GM12878 (cell line): ENCODE results near the gene TNFRSF8. TPM values are rescaled to one million over a fixed set of nuclear protein-coding genes. Genes with fewer than 3 reads are reported as not detected.

Experiments
- BACH1 ChIP-seq: fragments of 450-650 bp; IDR thresholded peaks from 2 replicates; pipeline ENCODE4 v1.6.1; 2017; ENCODE audit warnings: mild to moderate bottlenecking, borderline replicate concordance
- BHLHE40 ChIP-seq, 2 experiments: fragments of 450-650 bp in 1 of 2; IDR thresholded peaks; 2 replicates each; pipeline ENCODE4 v1.6.1; 2011 to 2017; ENCODE audit warnings: low read depth in 2 of 2, borderline replicate concordance in 1 of 2, improper control_type of control experiment in 1 of 2, low read length in 1 of 2, mild to moderate bottlenecking in 1 of 2
- CEBPB ChIP-seq, 2 experiments: fragments of 150-350 bp in 1 of 2; IDR thresholded peaks; 2 replicates each; pipeline ENCODE4 v1.6.1; 2012 to 2014; ENCODE audit warnings: low read depth in 2 of 2, low read length in 2 of 2, borderline replicate concordance in 1 of 2, inconsistent platforms in 1 of 2
- CHD2 ChIP-seq: IDR thresholded peaks from 2 replicates; pipeline ENCODE4 v1.6.1; 2011; ENCODE audit warnings: low read depth, low read length, improper control_type of control experiment, borderline replicate concordance
- CREM ChIP-seq: IDR thresholded peaks from 2 replicates; pipeline ENCODE4 v1.6.1; 2014; ENCODE audit warnings: antibody characterized with exemption, low read depth
- DPF2 ChIP-seq: fragments of 450-650 bp; IDR thresholded peaks from 2 replicates; pipeline ENCODE4 v1.6.1; 2017; ENCODE audit warnings: mild to moderate bottlenecking
- EED ChIP-seq: sonication (generic); IDR thresholded peaks from 2 replicates; pipeline ENCODE4 v1.6.1; 2016; ENCODE audit warnings: antibody characterized with exemption, low read depth
- EGR1 ChIP-seq, 2 experiments: IDR thresholded peaks; 1 replicate in 1 of 2; 2 replicates in 1 of 2; pipeline ENCODE4 v1.6.1; 2011 to 2012; ENCODE audit warnings: low read depth in 2 of 2, low read length in 2 of 2, borderline replicate concordance in 1 of 2, mild to moderate bottlenecking in 1 of 2, moderate library complexity in 1 of 2
- GATAD2B ChIP-seq: fragments of 450-650 bp; conservative IDR thresholded peaks from 2 replicates; pipeline ENCODE4 v1.6.1; 2017; ENCODE audit warnings: low read depth, mild to moderate bottlenecking, moderate library complexity
- HDAC2 ChIP-seq: fragments of 200-600 bp; sonication (generic); IDR thresholded peaks from 2 replicates; pipeline ENCODE4 v1.6.1; 2017
- IKZF2 ChIP-seq, 2 experiments: fragments of 450-650 bp; IDR thresholded peaks; 2 replicates each; pipeline ENCODE4 v1.6.1; 2017; ENCODE audit warnings: mild to moderate bottlenecking in 2 of 2, moderate library complexity in 2 of 2
- MXI1 ChIP-seq: fragments of 150-350 bp; IDR thresholded peaks from 2 replicates; pipeline ENCODE4 v1.6.1; 2011; ENCODE audit warnings: low read depth, mild to moderate bottlenecking, inconsistent platforms, low read length, improper control_type of control experiment
- MYC ChIP-seq: IDR thresholded peaks from 2 replicates; pipeline ENCODE4 v1.6.1; 2011; ENCODE audit warnings: mild to moderate bottlenecking, low read length, moderate library complexity, inconsistent platforms; ENCODE audit not compliant: insufficient read depth, insufficient replicate concordance, insufficient read length, severe bottlenecking
- NBN ChIP-seq: fragments of 450-650 bp; IDR thresholded peaks from 2 replicates; pipeline ENCODE4 v1.6.1; 2016
- PAX8 ChIP-seq: fragments of 450-650 bp; IDR thresholded peaks from 2 replicates; pipeline ENCODE4 v1.6.1; 2017; ENCODE audit warnings: mild to moderate bottlenecking, moderate library complexity
- POLR2A ChIP-seq: IDR thresholded peaks from 2 replicates; pipeline ENCODE4 v1.6.1; 2011; ENCODE audit warnings: low read depth, mild to moderate bottlenecking, low read length
- RFX5 ChIP-seq: IDR thresholded peaks from 2 replicates; pipeline ENCODE4 v1.6.1; 2011; ENCODE audit warnings: low read depth, low read length, improper control_type of control experiment
- SIN3A ChIP-seq: IDR thresholded peaks from 2 replicates; pipeline ENCODE4 v1.6.1; 2012; ENCODE audit warnings: low read depth, low read length, improper control_type of control experiment
- TAF1 ChIP-seq: IDR thresholded peaks from 2 replicates; pipeline ENCODE4 v1.6.1; 2011; ENCODE audit warnings: mild to moderate bottlenecking, low read depth, low read length, borderline replicate concordance
- TARDBP ChIP-seq: IDR thresholded peaks from 2 replicates; pipeline ENCODE4 v1.6.1; 2016; ENCODE audit warnings: borderline replicate concordance
- TBL1XR1 ChIP-seq: IDR thresholded peaks from 2 replicates; pipeline ENCODE4 v1.6.1; 2012; ENCODE audit warnings: low read depth, low read length, improper control_type of control experiment
- TCF12 ChIP-seq: IDR thresholded peaks from 2 replicates; pipeline ENCODE4 v1.6.1; 2011; ENCODE audit warnings: low read depth, mild to moderate bottlenecking, low read length
- ZNF24 ChIP-seq: fragments of 450-650 bp; IDR thresholded peaks from 2 replicates; pipeline ENCODE4 v1.6.1; 2017; ENCODE audit warnings: antibody characterized with exemption, mild to moderate bottlenecking
- polyA plus RNA-seq, 11 experiments: library from polyadenylated mRNA; depleted of rRNA in 4 of 11; unstranded in 6 of 11; stranded (reverse) in 5 of 11; fragments of >200 nt; fragmentation: Nextera tagmentation in 4 of 11; fragmentation: Illumina TruSeq in 1 of 11; extraction: Ambion mirVana in 4 of 11; extraction: Trizol in 1 of 11; gene quantifications; 1 replicate in 1 of 11; 2 replicates in 10 of 11; pipeline versions ENCODE4 v1.2.1 to v1.2.3, GENCODE V29; 2011 to 2016; ENCODE audit warnings: inconsistent platforms in 2 of 11, missing spikeins in 2 of 11, low read depth in 1 of 11
- total RNA-seq, 4 experiments: library from RNA; depleted of rRNA in 3 of 4; stranded (reverse); fragments of >200 nt in 3 of 4; fragmentation: Illumina TruSeq in 1 of 4; extraction: Trizol in 1 of 4; gene quantifications; 2 replicates each; pipeline versions ENCODE4 v1.2.1 to v1.2.3, GENCODE V29; 2013 to 2021
- TF ChIP-seq, protein P1 (sequence below), 3 experiments: IDR thresholded peaks in 2 of 3; conservative IDR thresholded peaks in 1 of 3; 2 replicates each; pipeline ENCODE4 v1.5.1; 2011; ENCODE audit warnings: low read depth in 3 of 3, low read length in 3 of 3, mild to moderate bottlenecking in 3 of 3, control low read depth in 2 of 3, moderate library complexity in 2 of 3, inconsistent platforms in 1 of 3, mixed read lengths in 1 of 3; ENCODE audit not compliant: control insufficient read depth in 2 of 3, insufficient read depth in 1 of 3; ENCODE audit errors: extremely low read depth in 1 of 3
- TF ChIP-seq, protein P2 (sequence below): fragments of 450-650 bp; IDR thresholded peaks from 2 replicates; pipeline ENCODE4 v1.6.1; 2016; ENCODE audit warnings: mild to moderate bottlenecking
- TF ChIP-seq, protein P3 (sequence below): fragments of 450-650 bp; conservative IDR thresholded peaks from 2 replicates; pipeline ENCODE4 v1.6.1; 2017; ENCODE audit warnings: mild to moderate bottlenecking, moderate library complexity

Gene TNFRSF8
- total and polyA plus RNA-seq, 10 of the 15 experiments (the other 5 are each of a cell fraction or from before 2014, with no cell fraction given): 9.8 to 114 (median 58.8) TPM

DNA sequence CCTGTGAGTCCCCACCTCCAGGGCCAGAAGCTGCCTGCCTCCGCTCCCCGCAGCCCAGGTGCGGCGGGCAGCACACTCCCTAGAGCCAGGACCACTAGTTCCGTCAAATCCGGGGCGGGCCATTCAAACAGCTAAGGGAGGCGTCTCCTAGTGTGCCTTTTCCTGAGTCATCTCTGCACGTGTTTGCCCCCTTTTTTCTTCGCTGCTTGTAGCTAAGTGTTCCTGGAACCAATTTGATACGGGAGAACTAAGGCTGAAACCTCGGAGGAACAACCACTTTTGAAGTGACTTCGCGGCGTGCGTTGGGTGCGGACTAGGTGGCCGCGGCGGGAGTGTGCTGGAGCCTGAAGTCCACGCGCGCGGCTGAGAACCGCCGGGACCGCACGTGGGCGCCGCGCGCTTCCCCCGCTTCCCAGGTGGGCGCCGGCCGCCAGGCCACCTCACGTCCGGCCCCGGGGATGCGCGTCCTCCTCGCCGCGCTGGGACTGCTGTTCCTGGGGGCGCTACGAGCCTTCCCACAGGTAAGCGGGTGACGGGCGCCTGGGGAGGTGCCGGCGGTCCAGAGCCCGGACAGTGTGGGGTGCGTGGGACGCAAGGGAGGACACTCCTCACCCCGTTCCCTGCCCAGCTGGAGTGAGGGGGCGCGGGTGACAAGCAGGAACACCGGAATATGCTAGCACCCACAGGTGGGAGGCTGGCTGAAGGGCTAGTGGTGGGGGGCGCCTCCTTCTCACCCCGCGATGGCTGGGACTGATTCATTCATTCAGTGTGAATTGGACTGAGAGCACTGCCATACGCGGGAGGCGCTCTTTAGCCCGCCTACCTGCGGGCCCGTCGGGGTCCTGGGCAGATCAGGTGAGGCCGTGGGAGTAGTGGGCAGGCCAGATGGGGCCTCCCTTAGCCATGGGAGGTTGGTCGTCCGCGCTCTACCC is at the start of gene TNFRSF8 (continued):
- TF ChIP-seq, protein P1, sequence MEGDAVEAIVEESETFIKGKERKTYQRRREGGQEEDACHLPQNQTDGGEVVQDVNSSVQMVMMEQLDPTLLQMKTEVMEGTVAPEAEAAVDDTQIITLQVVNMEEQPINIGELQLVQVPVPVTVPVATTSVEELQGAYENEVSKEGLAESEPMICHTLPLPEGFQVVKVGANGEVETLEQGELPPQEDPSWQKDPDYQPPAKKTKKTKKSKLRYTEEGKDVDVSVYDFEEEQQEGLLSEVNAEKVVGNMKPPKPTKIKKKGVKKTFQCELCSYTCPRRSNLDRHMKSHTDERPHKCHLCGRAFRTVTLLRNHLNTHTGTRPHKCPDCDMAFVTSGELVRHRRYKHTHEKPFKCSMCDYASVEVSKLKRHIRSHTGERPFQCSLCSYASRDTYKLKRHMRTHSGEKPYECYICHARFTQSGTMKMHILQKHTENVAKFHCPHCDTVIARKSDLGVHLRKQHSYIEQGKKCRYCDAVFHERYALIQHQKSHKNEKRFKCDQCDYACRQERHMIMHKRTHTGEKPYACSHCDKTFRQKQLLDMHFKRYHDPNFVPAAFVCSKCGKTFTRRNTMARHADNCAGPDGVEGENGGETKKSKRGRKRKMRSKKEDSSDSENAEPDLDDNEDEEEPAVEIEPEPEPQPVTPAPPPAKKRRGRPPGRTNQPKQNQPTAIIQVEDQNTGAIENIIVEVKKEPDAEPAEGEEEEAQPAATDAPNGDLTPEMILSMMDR (IDR thresholded peaks at IDR 0.05 in 2 of 3, conservative IDR thresholded peaks at IDR 0.05 in 1 of 3; ENCODE audit: control insufficient read depth in 2 of 3, extremely low read depth in 1 of 3, insufficient read depth in 1 of 3, low read depth in 3 of 3, low read length in 3 of 3): peak in 1 of 3 experiments; percentile 5; a peak in 1 of 6 replicates
- TF ChIP-seq PAX8 (no peak), IKZF2 (IDR thresholded peaks at IDR 0.05) (peak in 1 of 2 experiments; percentile 6; a peak in 1 of 4 replicates), POLR2A (peak; percentile 83), TCF12 (peak; percentile 46; the same call in 1 of the 2 replicates), RFX5 (no peak), GATAD2B (peak; percentile 89), TBL1XR1 (peak; percentile 57; the same call in 1 of the 2 replicates), MYC (peak; percentile 55), EGR1 (IDR thresholded peaks at IDR 0.05; ENCODE audit: borderline replicate concordance in 1 of 2, low read depth in 2 of 2, low read length in 2 of 2) (peak in 1 of 2 experiments; percentile 61; a peak in 1 of 3 replicates), BHLHE40 (IDR thresholded peaks at IDR 0.05; ENCODE audit: borderline replicate concordance in 1 of 2, low read depth in 2 of 2, low read length in 1 of 2) (peak; percentile 90 to 91), SIN3A (peak; percentile 76), EED (peak; percentile 29; the same call in 1 of the 2 replicates), NBN (peak; percentile 26; the same call in 1 of the 2 replicates), HDAC2 (0 out of 2 replicates have a peak, but pooled peaks have one; percentile 57), BACH1 (peak; percentile 42), CREM (peak; percentile 27; the same call in 1 of the 2 replicates), TARDBP (0 out of 2 replicates have a peak, but pooled peaks have one; percentile 45), MXI1 (peak; percentile 97), DPF2 (peak; percentile 81; the same call in 1 of the 2 replicates), ZNF24 (peak; percentile 91), CEBPB (IDR thresholded peaks at IDR 0.05; ENCODE audit: borderline replicate concordance in 1 of 2, low read depth in 2 of 2, low read length in 2 of 2) (no peak), CHD2 (no peak), TAF1 (0 out of 2 replicates have a peak, but pooled peaks have one; percentile 11)
- TF ChIP-seq, protein P2, sequence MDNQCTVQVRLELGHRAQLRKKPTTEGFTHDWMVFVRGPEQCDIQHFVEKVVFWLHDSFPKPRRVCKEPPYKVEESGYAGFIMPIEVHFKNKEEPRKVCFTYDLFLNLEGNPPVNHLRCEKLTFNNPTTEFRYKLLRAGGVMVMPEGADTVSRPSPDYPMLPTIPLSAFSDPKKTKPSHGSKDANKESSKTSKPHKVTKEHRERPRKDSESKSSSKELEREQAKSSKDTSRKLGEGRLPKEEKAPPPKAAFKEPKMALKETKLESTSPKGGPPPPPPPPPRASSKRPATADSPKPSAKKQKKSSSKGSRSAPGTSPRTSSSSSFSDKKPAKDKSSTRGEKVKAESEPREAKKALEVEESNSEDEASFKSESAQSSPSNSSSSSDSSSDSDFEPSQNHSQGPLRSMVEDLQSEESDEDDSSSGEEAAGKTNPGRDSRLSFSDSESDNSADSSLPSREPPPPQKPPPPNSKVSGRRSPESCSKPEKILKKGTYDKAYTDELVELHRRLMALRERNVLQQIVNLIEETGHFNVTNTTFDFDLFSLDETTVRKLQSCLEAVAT: peak; percentile 1; the same call in 1 of the 2 replicates
- TF ChIP-seq, protein P3, sequence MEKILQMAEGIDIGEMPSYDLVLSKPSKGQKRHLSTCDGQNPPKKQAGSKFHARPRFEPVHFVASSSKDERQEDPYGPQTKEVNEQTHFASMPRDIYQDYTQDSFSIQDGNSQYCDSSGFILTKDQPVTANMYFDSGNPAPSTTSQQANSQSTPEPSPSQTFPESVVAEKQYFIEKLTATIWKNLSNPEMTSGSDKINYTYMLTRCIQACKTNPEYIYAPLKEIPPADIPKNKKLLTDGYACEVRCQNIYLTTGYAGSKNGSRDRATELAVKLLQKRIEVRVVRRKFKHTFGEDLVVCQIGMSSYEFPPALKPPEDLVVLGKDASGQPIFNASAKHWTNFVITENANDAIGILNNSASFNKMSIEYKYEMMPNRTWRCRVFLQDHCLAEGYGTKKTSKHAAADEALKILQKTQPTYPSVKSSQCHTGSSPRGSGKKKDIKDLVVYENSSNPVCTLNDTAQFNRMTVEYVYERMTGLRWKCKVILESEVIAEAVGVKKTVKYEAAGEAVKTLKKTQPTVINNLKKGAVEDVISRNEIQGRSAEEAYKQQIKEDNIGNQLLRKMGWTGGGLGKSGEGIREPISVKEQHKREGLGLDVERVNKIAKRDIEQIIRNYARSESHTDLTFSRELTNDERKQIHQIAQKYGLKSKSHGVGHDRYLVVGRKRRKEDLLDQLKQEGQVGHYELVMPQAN: peak; percentile 88
